Loucy (cell line): ENCODE results near the gene TAF6.
A peak's percentile ranks its signal among the peaks of the same experiment; 100 is the strongest.

Source experiments
- H2AFZ ChIP-seq: fragments of 200-600 bp; sonication (generic); 2 replicates; pipeline ENCODE4 v1.6.0; 2016; ENCODE audit warnings: antibody characterized with exemption, mild to moderate bottlenecking, low read length, moderate library complexity
- H3F3A ChIP-seq: fragments of 200-600 bp; 2 replicates; pipeline ENCODE4 v1.6.0; 2016; ENCODE audit warnings: antibody characterized with exemption, low read depth, mild to moderate bottlenecking
- H3K27me3 ChIP-seq: fragments of 200-600 bp; sonication (generic); 2 replicates; pipeline ENCODE4 v1.6.1; 2014; ENCODE audit warnings: low read length, mild to moderate bottlenecking; ENCODE audit not compliant: insufficient read depth, poor library complexity, severe bottlenecking
- H3K36me3 ChIP-seq: fragments of 200-600 bp; sonication (generic); 2 replicates; pipeline ENCODE4 v1.6.1; 2016; ENCODE audit warnings: low read length; ENCODE audit not compliant: insufficient read depth
- H3K4me1 ChIP-seq: fragments of 200-600 bp; sonication (generic); 2 replicates; pipeline ENCODE4 v1.5.1; 2014; ENCODE audit warnings: low read length, mild to moderate bottlenecking; ENCODE audit not compliant: insufficient read depth, poor library complexity, severe bottlenecking
- H3K4me2 ChIP-seq: fragments of 200-600 bp; sonication (generic); 2 replicates; pipeline ENCODE4 v1.6.0; 2014; ENCODE audit warnings: antibody characterized with exemption, low read length, low read depth, mild to moderate bottlenecking; ENCODE audit not compliant: poor library complexity, severe bottlenecking
- H3K4me3 ChIP-seq: fragments of 200-600 bp; sonication (generic); 2 replicates; pipeline ENCODE4 v1.5.1; 2014; ENCODE audit warnings: low read length, mild to moderate bottlenecking, mixed read lengths; ENCODE audit not compliant: poor library complexity, severe bottlenecking
- H3K79me2 ChIP-seq: fragments of 200-600 bp; sonication (generic); 2 replicates; pipeline ENCODE4 v1.6.1; 2014; ENCODE audit warnings: low read length; ENCODE audit not compliant: insufficient read depth
- H3K9ac ChIP-seq: fragments of 200-600 bp; sonication (generic); 2 replicates; pipeline ENCODE4 v1.6.0; 2014; ENCODE audit warnings: mild to moderate bottlenecking, low read depth, low read length, moderate library complexity; ENCODE audit not compliant: poor library complexity, severe bottlenecking
- H3K9me2 ChIP-seq: fragments of 200-600 bp; sonication (generic); replicated peaks from 2 replicates; pipeline ENCODE4 v1.6.1; 2016; ENCODE audit warnings: low read depth, low read length, mixed read lengths
- H3K9me3 ChIP-seq: fragments of 200-600 bp; sonication (generic); 2 replicates; pipeline ENCODE4 v1.6.1; 2014; ENCODE audit warnings: mild to moderate bottlenecking, antibody characterized with exemption, low read length, low read depth; ENCODE audit not compliant: insufficient read depth
- H4K20me1 ChIP-seq: fragments of 200-600 bp; sonication (generic); 2 replicates; pipeline ENCODE4 v1.6.0; 2014; ENCODE audit warnings: antibody characterized with exemption, low read length, mild to moderate bottlenecking; ENCODE audit not compliant: insufficient read depth, poor library complexity, severe bottlenecking
- EZH2phosphoT487 ChIP-seq: fragments of 200-600 bp; IDR thresholded peaks from 2 replicates; pipeline ENCODE4 v1.6.1; 2018; ENCODE audit warnings: antibody characterized with exemption, mild to moderate bottlenecking, moderate library complexity, borderline replicate concordance
- TF ChIP-seq, protein P1 (sequence below): fragments of 200-600 bp; sonication (generic); conservative IDR thresholded peaks from 2 replicates; pipeline ENCODE4 v1.5.1; 2014; ENCODE audit warnings: mild to moderate bottlenecking, antibody characterized with exemption, low read length

Gene TAF6

DNA sequence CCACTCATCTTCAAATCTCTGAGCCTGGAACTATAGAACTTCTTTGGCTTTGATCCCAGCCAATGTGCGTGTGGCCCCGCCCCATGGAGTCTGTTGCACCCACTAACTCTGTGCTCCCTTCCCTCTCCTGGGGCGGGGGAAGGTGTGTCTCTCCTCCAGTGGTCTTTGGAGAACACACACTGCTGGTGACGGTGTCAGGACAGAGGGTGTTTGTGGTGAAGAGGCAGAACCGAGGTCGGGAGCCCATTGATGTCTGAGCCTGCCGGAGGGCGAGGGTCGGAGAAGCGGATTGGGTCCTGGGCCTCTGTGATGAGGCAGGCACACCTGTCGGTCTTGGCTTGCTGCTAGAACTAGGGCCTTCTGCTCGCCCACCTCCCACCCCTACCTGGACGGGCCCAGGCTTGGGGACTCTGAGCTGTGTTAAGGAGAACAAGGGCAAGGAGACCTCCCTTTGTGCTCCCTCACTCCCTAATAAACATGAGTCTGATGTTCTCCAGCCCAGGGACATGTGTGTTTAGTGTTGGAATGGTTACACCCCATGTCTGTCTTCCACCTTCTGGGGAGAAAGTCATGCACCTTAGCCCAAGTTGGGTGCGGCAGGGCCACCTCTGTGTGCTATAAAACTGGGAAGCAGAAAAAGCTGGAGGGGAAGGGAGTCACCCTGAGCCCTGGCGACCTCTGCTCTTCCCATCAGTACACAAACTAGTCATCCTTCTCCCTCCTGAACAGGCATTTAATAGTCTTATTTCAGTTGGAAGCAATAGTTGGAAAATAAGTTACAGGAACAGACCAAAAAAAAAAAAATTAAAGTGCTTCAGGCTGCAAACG, 34.8 kb upstream of the TAF6 start:
- Histone ChIP-seq H3K27me3 (no peaks in the 10 kb centered on the region), H3K4me3 (no peak overlapping the region), H3K9me3 (no peaks in the 10 kb centered on the region), H3K4me2 (no peak overlapping the region), H3K4me1 (peaks cover 29% of the 10 kb centered on the region), H3K9ac (no peak overlapping the region), H2AFZ (no peak overlapping the region), H3K36me3 (peaks cover 9% of the 10 kb centered on the region; the same call in 1 of the 2 replicates), H3K79me2 (peaks cover 50% of the 10 kb centered on the region), H4K20me1 (peaks cover 17% of the 10 kb centered on the region), H3F3A (peaks cover 3% of the 10 kb centered on the region; the same call in 1 of the 2 replicates), H3K9me2 (no peaks in the 10 kb centered on the region)
- TF ChIP-seq, protein P1, sequence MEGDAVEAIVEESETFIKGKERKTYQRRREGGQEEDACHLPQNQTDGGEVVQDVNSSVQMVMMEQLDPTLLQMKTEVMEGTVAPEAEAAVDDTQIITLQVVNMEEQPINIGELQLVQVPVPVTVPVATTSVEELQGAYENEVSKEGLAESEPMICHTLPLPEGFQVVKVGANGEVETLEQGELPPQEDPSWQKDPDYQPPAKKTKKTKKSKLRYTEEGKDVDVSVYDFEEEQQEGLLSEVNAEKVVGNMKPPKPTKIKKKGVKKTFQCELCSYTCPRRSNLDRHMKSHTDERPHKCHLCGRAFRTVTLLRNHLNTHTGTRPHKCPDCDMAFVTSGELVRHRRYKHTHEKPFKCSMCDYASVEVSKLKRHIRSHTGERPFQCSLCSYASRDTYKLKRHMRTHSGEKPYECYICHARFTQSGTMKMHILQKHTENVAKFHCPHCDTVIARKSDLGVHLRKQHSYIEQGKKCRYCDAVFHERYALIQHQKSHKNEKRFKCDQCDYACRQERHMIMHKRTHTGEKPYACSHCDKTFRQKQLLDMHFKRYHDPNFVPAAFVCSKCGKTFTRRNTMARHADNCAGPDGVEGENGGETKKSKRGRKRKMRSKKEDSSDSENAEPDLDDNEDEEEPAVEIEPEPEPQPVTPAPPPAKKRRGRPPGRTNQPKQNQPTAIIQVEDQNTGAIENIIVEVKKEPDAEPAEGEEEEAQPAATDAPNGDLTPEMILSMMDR, result no peak
- no peak for TF ChIP-seq EZH2phosphoT487

GRCh38 chr7:100152937-100153666, 33.9 kb upstream of the TAF6 start:
- H3K9ac ChIP-seq, result no peak overlapping the region
- no peaks in the 10 kb centered on the region for H3K9me2 ChIP-seq
- H3K4me2 ChIP-seq, result no peak overlapping the region
- no peaks in the 10 kb centered on the region for H3K9me3 ChIP-seq
- H3K4me3 ChIP-seq, result no peak overlapping the region
- H2AFZ ChIP-seq, result no peak overlapping the region
- no peaks in the 10 kb centered on the region for H3K27me3 ChIP-seq
- H3K4me1 ChIP-seq, result peaks cover 30% of the 10 kb centered on the region
- peaks cover 3% of the 10 kb centered on the region; the same call in 1 of the 2 replicates for H3F3A ChIP-seq
- H3K36me3 ChIP-seq, result peaks cover 9% of the 10 kb centered on the region; the same call in 1 of the 2 replicates
- H3K79me2 ChIP-seq, result peaks cover 44% of the 10 kb centered on the region
- H4K20me1 ChIP-seq, result peaks cover 13% of the 10 kb centered on the region
- no peak for TF ChIP-seq EZH2phosphoT487
- TF ChIP-seq, protein P1, result no peak

DNA sequence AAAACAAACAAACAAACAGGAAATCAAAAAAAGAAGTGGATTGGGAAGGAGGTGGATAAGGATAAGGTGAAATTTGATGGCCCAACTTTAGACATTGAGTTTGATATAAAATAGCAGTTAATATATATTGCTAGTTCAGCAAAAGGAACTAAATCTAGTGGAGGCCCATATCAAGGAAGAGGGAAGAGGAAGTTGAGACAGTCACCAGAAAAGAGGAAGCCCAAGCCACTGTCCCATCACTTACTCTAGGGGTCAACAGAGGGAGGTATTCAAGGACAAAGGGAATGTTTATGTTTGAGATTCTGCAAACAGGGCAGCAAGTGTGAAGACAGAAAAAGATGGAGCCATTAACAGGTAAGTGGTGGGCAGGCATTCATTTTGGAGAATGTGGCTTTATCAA, 33.2 kb upstream of the TAF6 start:
- H3K9me3 ChIP-seq, result no peaks in the 10 kb centered on the region
- H3K4me1 ChIP-seq, result peaks cover 28% of the 10 kb centered on the region
- no peak overlapping the region for H3K4me3 ChIP-seq
- peaks cover 8% of the 10 kb centered on the region for H4K20me1 ChIP-seq
- TF ChIP-seq, protein P1, result no peak
- no peak for TF ChIP-seq EZH2phosphoT487
- no peak overlapping the region for H2AFZ ChIP-seq
- H3K36me3 ChIP-seq, result peaks cover 9% of the 10 kb centered on the region; the same call in 1 of the 2 replicates
- H3K79me2 ChIP-seq, result peaks cover 37% of the 10 kb centered on the region
- H3K4me2 ChIP-seq, result peak overlapping the region; percentile 21
- no peaks in the 10 kb centered on the region for H3K9me2 ChIP-seq
- H3F3A ChIP-seq, result peaks cover 3% of the 10 kb centered on the region; the same call in 1 of the 2 replicates
- H3K9ac ChIP-seq, result no peak overlapping the region
- H3K27me3 ChIP-seq, result no peaks in the 10 kb centered on the region
